Measurements from ENCODE around the gene CD276. TPM values are rescaled to one million over a fixed set of nuclear protein-coding genes. Genes with fewer than 3 reads are reported as not detected.

The CD276 gene
- total RNA-seq, 3 donors from 2014 or later: 26.2 to 39.2 (median 29.9) TPM

DNA sequence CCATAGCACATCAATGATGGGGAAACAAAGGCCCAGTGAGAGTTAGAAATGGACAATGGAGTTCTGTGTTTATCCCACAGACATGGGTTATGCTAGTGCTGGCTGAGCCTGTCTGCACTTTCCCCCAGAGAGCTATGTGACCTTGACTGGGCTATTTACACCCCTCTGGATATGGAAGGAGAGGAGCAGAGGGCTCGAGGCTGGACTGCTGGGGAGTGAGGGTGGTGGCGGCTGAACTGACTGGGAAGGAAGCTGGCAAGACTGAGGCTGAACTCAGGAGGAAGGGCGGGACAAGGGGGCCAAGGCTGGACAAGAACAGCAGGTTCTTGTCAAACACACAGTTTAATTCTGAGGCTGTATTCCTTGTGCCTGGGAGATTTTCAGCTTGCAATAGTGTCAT is 79.7 kb downstream of the CD276 start:
- no peaks in the 10 kb centered on the region for H3K9me3 ChIP-seq
- DNase-seq: no peak
- no peak for ATAC-seq
- TF ChIP-seq, protein P1, sequence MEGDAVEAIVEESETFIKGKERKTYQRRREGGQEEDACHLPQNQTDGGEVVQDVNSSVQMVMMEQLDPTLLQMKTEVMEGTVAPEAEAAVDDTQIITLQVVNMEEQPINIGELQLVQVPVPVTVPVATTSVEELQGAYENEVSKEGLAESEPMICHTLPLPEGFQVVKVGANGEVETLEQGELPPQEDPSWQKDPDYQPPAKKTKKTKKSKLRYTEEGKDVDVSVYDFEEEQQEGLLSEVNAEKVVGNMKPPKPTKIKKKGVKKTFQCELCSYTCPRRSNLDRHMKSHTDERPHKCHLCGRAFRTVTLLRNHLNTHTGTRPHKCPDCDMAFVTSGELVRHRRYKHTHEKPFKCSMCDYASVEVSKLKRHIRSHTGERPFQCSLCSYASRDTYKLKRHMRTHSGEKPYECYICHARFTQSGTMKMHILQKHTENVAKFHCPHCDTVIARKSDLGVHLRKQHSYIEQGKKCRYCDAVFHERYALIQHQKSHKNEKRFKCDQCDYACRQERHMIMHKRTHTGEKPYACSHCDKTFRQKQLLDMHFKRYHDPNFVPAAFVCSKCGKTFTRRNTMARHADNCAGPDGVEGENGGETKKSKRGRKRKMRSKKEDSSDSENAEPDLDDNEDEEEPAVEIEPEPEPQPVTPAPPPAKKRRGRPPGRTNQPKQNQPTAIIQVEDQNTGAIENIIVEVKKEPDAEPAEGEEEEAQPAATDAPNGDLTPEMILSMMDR (IDR thresholded peaks at IDR 0.05): no peak
- H3K36me3 ChIP-seq (ENCODE audit: low read depth): no peaks in the 10 kb centered on the region
- H3K4me1 ChIP-seq (ENCODE audit: low read depth): no peaks in the 10 kb centered on the region
- H3K4me3 ChIP-seq: no peak overlapping the region
- intact Hi-C loops (cut with DNase I, micrococcal nuclease): no loop called here

Other genes with a start within 250 kb of the CD276 start
- gene REC114, start 241.2 kb upstream of the CD276 start, total RNA-seq: not detected
- 100 to 1,000 TPM; 157 to 200 (median 168) TPM for gene NPTN, start 51.0 kb upstream of the CD276 start, total RNA-seq
- gene INSYN1, start 69.0 kb downstream of the CD276 start, total RNA-seq: 1 to 10 TPM in 2 of 3 donors, under 1 TPM in 1; 0.98 to 9.0 (median 1.8) TPM
- not detected for gene TBC1D21, start 189.2 kb downstream of the CD276 start, total RNA-seq
- gene LOXL1, start 242.1 kb downstream of the CD276 start, total RNA-seq: 1 to 10 TPM in 2 of 3 donors, under 1 TPM in 1; 0.87 to 7.9 (median 5.1) TPM

Data from mucosa of descending colon (tissue), 3 donors.